NCI-H2227 (cell line): ENCODE data around the gene NTNG2.

Source experiments
- DNase-seq: peaks from one replicate; lab custom pipeline; 2025; ENCODE audit not compliant: unreplicated experiment; lab: John Stamatoyannopoulos, UW

NTNG2 gene

GRCh38 chr9:132233138-132233537 is 71.3 kb downstream of the NTNG2 start:
- no peak for DNase-seq

GRCh38 chr9:132234535-132234934 is 72.7 kb downstream of the NTNG2 start:
- no peak for DNase-seq

- no peak for DNase-seq
These were observed 73.3 kb downstream of the NTNG2 start for GRCh38 chr9:132235125-132235524.

- peak; percentile 82 for DNase-seq
These were observed 74.2 kb downstream of the NTNG2 start for GRCh38 chr9:132235894-132236661.

GRCh38 chr9:132236662-132237311 is 74.9 kb downstream of the NTNG2 start:
- no peak for DNase-seq

GRCh38 chr9:132237481-132237880 is 75.6 kb downstream of the NTNG2 start:
- no peak for DNase-seq

GRCh38 chr9:132238026-132238972 is 76.4 kb downstream of the NTNG2 start:
- no peak for DNase-seq

- DNase-seq, result no peak
These were observed 77.1 kb downstream of the NTNG2 start for GRCh38 chr9:132238992-132239391.

- no peak for DNase-seq
These were observed 77.7 kb downstream of the NTNG2 start for GRCh38 chr9:132239518-132239917.

GRCh38 chr9:132239999-132240840 is 78.4 kb downstream of the NTNG2 start:
- DNase-seq, result no peak

GRCh38 chr9:132240841-132241482 is 79.1 kb downstream of the NTNG2 start:
- peak; percentile 79 for DNase-seq

- DNase-seq, result no peak
These were observed 79.6 kb downstream of the NTNG2 start for GRCh38 chr9:132241483-132241839.

- peak; percentile 27 for DNase-seq
These were observed 80.2 kb downstream of the NTNG2 start for GRCh38 chr9:132241840-132242620.

GRCh38 chr9:132242621-132243155 is 80.8 kb downstream of the NTNG2 start:
- no peak for DNase-seq

- DNase-seq, result no peak
These were observed 81.6 kb downstream of the NTNG2 start for GRCh38 chr9:132243156-132244074.

- DNase-seq, result no peak
These were observed 83.0 kb downstream of the NTNG2 start for GRCh38 chr9:132244582-132245455.

GRCh38 chr9:132245465-132245864 is 83.6 kb downstream of the NTNG2 start:
- DNase-seq, result no peak
